CD14-positive monocyte (primary cell): ENCODE data around the gene P4HA2. TPM values are rescaled to one million over a fixed set of nuclear protein-coding genes. Genes with fewer than 3 reads are reported as not detected.
A peak's percentile ranks its signal among the peaks of the same experiment; 100 is the strongest.

Experiments
- DNase-seq, 3 donors: peaks; one replicate each; pipeline ENCODE4 v3.0.0-alpha.2; 2011 to 2022
- H2AFZ ChIP-seq: 2 replicates; pipeline ENCODE4 v1.6.0; 2012; ENCODE audit warnings: mild to moderate bottlenecking, low read depth, low read length, inconsistent platforms; ENCODE audit not compliant: insufficient read depth, poor library complexity, severe bottlenecking
- H3K27ac ChIP-seq, 2 donors: 1 replicate in 1 of 2; 2 replicates in 1 of 2; pipeline ENCODE4 v1.5.1; 2012 to 2013; ENCODE audit warnings: low read length in 2 of 2, control low read depth in 1 of 2, inconsistent platforms in 1 of 2, low read depth in 1 of 2, mild to moderate bottlenecking in 1 of 2
- H3K27me3 ChIP-seq, 2 donors: one replicate each; pipeline versions ENCODE4 v1.6.0 to v1.6.1; 2011 to 2013; ENCODE audit warnings: low read length in 2 of 2; ENCODE audit not compliant: control insufficient read depth in 2 of 2, insufficient read depth in 2 of 2
- H3K36me3 ChIP-seq, 2 donors: replicated peaks in 1 of 2; 1 replicate in 1 of 2; 2 replicates in 1 of 2; pipeline versions ENCODE4 v1.5.1 to v1.6.1; 2012 to 2013; ENCODE audit warnings: low read length in 2 of 2, control low read depth in 1 of 2, inconsistent platforms in 1 of 2, mild to moderate bottlenecking in 1 of 2; ENCODE audit not compliant: insufficient read depth in 2 of 2, control insufficient read depth in 1 of 2
- H3K4me1 ChIP-seq, 2 donors: 1 replicate in 1 of 2; 2 replicates in 1 of 2; pipeline versions ENCODE4 v1.5.1 to v1.6.1; 2012 to 2013; ENCODE audit warnings: low read length in 2 of 2, control low read depth in 1 of 2, inconsistent platforms in 1 of 2, mild to moderate bottlenecking in 1 of 2, moderate library complexity in 1 of 2; ENCODE audit not compliant: insufficient read depth in 2 of 2, control insufficient read depth in 1 of 2
- H3K4me2 ChIP-seq: replicated peaks from 2 replicates; pipeline ENCODE3; 2012; ENCODE audit warnings: low read length, moderate library complexity, mild to moderate bottlenecking; ENCODE audit not compliant: poor library complexity, severe bottlenecking; ENCODE audit errors: extremely low read depth
- H3K4me3 ChIP-seq, 3 experiments: fragments of 200-600 bp in 1 of 3; sonication (generic) in 1 of 3; replicated peaks in 1 of 3; 1 replicate in 2 of 3; 2 replicates in 1 of 3; pipeline ENCODE4 v1.5.1; 2011 to 2013; ENCODE audit warnings: low read length in 3 of 3, mild to moderate bottlenecking in 3 of 3, control low read depth in 2 of 3, low read depth in 2 of 3, inconsistent platforms in 1 of 3, moderate library complexity in 1 of 3
- H3K79me2 ChIP-seq: 2 replicates; pipeline ENCODE4 v1.6.0; 2012; ENCODE audit warnings: mild to moderate bottlenecking, control low read depth, inconsistent platforms, low read length, moderate library complexity; ENCODE audit not compliant: insufficient read depth
- H3K9ac ChIP-seq: 2 replicates; pipeline ENCODE4 v1.6.0; 2017; ENCODE audit warnings: low read length, mild to moderate bottlenecking; ENCODE audit not compliant: insufficient read depth, poor library complexity, severe bottlenecking
- H3K9me3 ChIP-seq, 2 donors: replicated peaks in 1 of 2; 1 replicate in 1 of 2; 2 replicates in 1 of 2; pipeline versions ENCODE4 v1.5.1 to v1.6.1; 2012 to 2013; ENCODE audit warnings: low read length in 2 of 2, control low read depth in 1 of 2; ENCODE audit not compliant: control insufficient read depth in 1 of 2, insufficient read depth in 1 of 2
- H4K20me1 ChIP-seq: 2 replicates; pipeline ENCODE4 v1.6.0; 2012; ENCODE audit warnings: mild to moderate bottlenecking, low read length, control low read depth, moderate library complexity; ENCODE audit not compliant: insufficient read depth
- H3K27ac Mint-ChIP-seq, 7 donors: one replicate each; pipeline ENCODE4 v1.8.0; 2020; ENCODE audit warnings: mild to moderate bottlenecking in 7 of 7, mixed read lengths in 7 of 7, moderate library complexity in 6 of 7, inconsistent platforms in 2 of 7
- H3K27me3 Mint-ChIP-seq, 3 donors: one replicate each; pipeline ENCODE4 v1.8.0; 2021 to 2022; ENCODE audit warnings: low read depth in 3 of 3, mild to moderate bottlenecking in 3 of 3, mixed read lengths in 3 of 3, moderate library complexity in 3 of 3, inconsistent platforms in 1 of 3
- H3K36me3 Mint-ChIP-seq, 2 donors: one replicate each; pipeline ENCODE4 v1.8.0; 2020; ENCODE audit warnings: mixed read lengths in 2 of 2, inconsistent platforms in 1 of 2, mild to moderate bottlenecking in 1 of 2
- H3K4me1 Mint-ChIP-seq: one replicate; pipeline ENCODE4 v1.8.0; 2020; ENCODE audit warnings: mild to moderate bottlenecking, mixed read lengths
- H3K4me3 Mint-ChIP-seq, 2 donors: one replicate each; pipeline ENCODE4 v1.8.0; 2020; ENCODE audit warnings: mild to moderate bottlenecking in 2 of 2, mixed read lengths in 2 of 2, moderate library complexity in 1 of 2
- H3K9me3 Mint-ChIP-seq, 7 donors: one replicate each; pipeline ENCODE4 v1.8.0; 2020 to 2022; ENCODE audit warnings: mixed read lengths in 7 of 7, mild to moderate bottlenecking in 6 of 7, moderate library complexity in 6 of 7, inconsistent platforms in 2 of 7
- WGBS: methylation state at CpG from one replicate; pipeline ENCODE4 v1.1.5; 2013; ENCODE audit warnings: missing lambda C conversion rate; ENCODE audit not compliant: insufficient coverage; 5-methylcytosine and 5-hydroxymethylcytosine counted together
- intact Hi-C, 2 donors: fragments of 100-400 bp; cut with micrococcal nuclease; formaldehyde crosslinking; loops; one replicate each; pipeline versions ENCODE4 v1.15.0 to v1.15.1; 2023
- polyA plus RNA-seq, 3 donors: library from polyadenylated mRNA; depleted of rRNA in 1 of 3; unstranded in 2 of 3; stranded (reverse) in 1 of 3; fragments of 300-500 nt in 2 of 3; fragments of >200 nt in 1 of 3; fragmentation: Illumina TruSeq in 2 of 3; gene quantifications; 1 replicate in 2 of 3; 2 replicates in 1 of 3; pipeline ENCODE4 v1.2.3, GENCODE V29; 2012 to 2021
- TF ChIP-seq, protein P1 (sequence below): fragments of 200-600 bp; IDR thresholded peaks from one replicate; pipeline ENCODE4 v1.8.0; 2022; ENCODE audit warnings: antibody characterized with exemption, mild to moderate bottlenecking

Gene P4HA2
- polyA plus RNA-seq, 3 donors, result 0.12 to 0.99 (median 0.45) TPM

DNA sequence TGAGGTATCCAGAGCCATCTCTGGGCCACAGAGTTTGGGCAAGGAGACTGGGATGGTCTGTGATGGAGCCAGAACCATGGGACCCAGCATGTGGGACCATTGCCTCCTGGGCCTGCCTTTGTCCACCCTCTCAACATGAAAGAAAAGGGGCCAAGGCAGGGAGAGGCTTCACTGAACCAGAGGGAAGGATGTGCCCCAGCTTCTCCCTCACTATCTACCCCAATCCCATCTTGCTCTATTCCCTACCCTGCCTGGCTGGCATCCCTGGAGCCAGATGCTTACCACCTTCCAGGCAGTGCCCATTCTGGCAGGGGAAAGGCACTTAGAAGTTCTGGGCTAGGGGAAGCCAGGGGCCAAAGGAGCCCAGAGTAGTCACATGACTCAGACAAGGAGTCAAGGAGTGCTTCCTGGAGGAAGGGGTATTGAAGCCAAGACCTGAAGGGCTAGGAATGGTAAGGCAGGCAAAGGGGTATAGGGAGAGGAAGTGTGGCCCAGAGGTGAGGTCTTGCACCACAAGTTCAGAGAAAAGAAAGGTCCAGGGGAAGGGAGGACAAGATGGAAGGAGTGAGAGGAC lies 39.6 kb upstream of the P4HA2 start:
- Histone ChIP-seq H3K4me2 (no peak overlapping the region), H3K27ac (no peak overlapping the region), H2AFZ (no peak overlapping the region), H3K4me1 (peaks cover 0 to 12% of the 10 kb centered on the region in 2 donors), H3K9me3 (no peaks in the 10 kb centered on the region), H3K27me3 (no peaks in the 10 kb centered on the region), H3K79me2 (no peaks in the 10 kb centered on the region), H3K4me3 (no peak overlapping the region), H3K9ac (no peak overlapping the region), H3K36me3 (no peaks in the 10 kb centered on the region), H4K20me1 (no peaks in the 10 kb centered on the region)
- TF ChIP-seq, protein P1, sequence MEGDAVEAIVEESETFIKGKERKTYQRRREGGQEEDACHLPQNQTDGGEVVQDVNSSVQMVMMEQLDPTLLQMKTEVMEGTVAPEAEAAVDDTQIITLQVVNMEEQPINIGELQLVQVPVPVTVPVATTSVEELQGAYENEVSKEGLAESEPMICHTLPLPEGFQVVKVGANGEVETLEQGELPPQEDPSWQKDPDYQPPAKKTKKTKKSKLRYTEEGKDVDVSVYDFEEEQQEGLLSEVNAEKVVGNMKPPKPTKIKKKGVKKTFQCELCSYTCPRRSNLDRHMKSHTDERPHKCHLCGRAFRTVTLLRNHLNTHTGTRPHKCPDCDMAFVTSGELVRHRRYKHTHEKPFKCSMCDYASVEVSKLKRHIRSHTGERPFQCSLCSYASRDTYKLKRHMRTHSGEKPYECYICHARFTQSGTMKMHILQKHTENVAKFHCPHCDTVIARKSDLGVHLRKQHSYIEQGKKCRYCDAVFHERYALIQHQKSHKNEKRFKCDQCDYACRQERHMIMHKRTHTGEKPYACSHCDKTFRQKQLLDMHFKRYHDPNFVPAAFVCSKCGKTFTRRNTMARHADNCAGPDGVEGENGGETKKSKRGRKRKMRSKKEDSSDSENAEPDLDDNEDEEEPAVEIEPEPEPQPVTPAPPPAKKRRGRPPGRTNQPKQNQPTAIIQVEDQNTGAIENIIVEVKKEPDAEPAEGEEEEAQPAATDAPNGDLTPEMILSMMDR, result no peak
- H3K9me3 Mint-ChIP-seq, result no peaks in the 10 kb centered on the region
- H3K27ac Mint-ChIP-seq, result no peak overlapping the region
- no peak for DNase-seq
- H3K4me1 Mint-ChIP-seq, result peaks cover 10% of the 10 kb centered on the region
- intact Hi-C loops, result no loop called here
- H3K27me3 Mint-ChIP-seq, result peaks cover 11 to 16% (median 13%) of the 10 kb centered on the region in 3 donors
- no peak overlapping the region for H3K4me3 Mint-ChIP-seq
- H3K36me3 Mint-ChIP-seq, result no peaks in the 10 kb centered on the region

DNA sequence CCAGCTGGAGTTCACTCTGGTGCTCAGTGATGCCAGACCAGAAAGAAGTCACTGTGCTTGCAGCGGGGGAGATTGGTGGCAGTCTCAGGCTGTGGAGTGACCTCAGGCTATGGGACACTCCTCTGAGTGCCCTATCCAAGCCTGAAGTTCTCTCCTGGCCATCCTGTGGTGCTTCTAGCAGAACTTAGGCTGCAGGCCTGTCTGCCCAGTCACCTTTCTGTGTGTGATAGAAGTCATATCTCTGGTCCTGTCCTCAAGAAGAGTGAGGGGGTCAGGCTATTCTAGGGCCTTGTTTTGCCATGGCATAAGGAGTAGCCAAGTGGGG lies 39.1 kb upstream of the P4HA2 start:
- WGBS, result 100% methylated on average over 1 of the region's 1 CpG
- H3K4me1 ChIP-seq, result peaks cover 0 to 8% of the 10 kb centered on the region in 2 donors
- TF ChIP-seq, protein P1, result no peak
- H3K27me3 ChIP-seq, result no peaks in the 10 kb centered on the region
- Mint-ChIP-seq H3K36me3 (no peaks in the 10 kb centered on the region), H3K4me1 (peaks cover 7% of the 10 kb centered on the region), H3K27ac (peak overlapping the region in 1 of 7 donors; percentile 59), H3K27me3 (peaks cover 7 to 14% (median 11%) of the 10 kb centered on the region in 3 donors), H3K4me3 (no peak overlapping the region), H3K9me3 (no peaks in the 10 kb centered on the region)
- intact Hi-C loops, result no loop called here
- H3K27ac ChIP-seq, result no peak overlapping the region
- no peak overlapping the region for H3K9ac ChIP-seq
- no peaks in the 10 kb centered on the region for H3K79me2 ChIP-seq
- no peaks in the 10 kb centered on the region for H3K9me3 ChIP-seq
- H3K4me2 ChIP-seq, result no peak overlapping the region
- no peaks in the 10 kb centered on the region for H4K20me1 ChIP-seq
- H3K36me3 ChIP-seq, result no peaks in the 10 kb centered on the region
- no peak overlapping the region for H2AFZ ChIP-seq
- H3K4me3 ChIP-seq, result no peak overlapping the region
- no peak for DNase-seq
